ENCODE measurements around the gene CNGB1. TPM values are rescaled to one million over a fixed set of nuclear protein-coding genes. Genes with fewer than 3 reads are reported as not detected.
"Not testable (repeated sequence)": the region's sequence is repeated elsewhere in the genome, so short reads cannot be mapped to it uniquely, and the experiment has no call there.

The CNGB1 gene
- total and polyA plus RNA-seq, 7 experiments from 2014 or later: not detected

DNA sequence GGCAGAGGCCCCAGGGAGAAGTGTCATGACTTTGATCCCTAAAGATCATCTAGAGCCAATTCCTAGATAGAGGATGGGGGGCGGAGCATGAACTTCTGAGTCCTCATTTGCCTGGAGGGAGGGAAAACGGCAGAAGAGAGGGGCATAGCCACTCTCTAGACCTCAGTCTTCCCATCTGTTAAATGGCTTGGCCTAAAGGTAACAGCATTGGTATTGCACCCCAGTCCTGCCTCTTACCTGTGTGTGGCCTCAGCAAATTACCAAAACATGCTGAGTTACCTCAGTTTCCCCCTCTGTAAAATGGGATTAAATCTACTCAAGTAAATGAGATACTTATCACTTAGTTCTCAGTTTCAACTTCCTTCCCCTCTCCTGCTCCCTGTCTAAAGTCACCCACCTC is 47.5 kb downstream of the CNGB1 start:
- ChIA-PET CTCF (no interaction called here), POLR2A (no interaction called here)
- no peak overlapping the region for H3K27ac Mint-ChIP-seq

DNA sequence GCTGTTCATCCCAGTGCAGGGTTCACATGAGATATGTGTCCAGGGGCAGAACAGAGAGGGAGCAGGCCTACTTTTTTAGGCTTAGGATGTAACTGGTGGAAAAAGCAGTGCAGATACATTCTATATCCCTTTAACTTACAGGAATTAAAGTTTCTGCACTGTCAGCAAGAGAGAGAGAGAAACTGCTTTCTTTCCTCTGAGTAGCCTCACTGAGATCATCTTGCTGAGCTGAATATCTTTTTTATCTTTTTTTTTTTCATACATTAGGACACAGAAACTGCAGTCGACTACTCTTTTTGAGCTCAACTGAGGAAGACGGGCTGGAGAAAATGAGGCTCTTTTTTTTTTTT is 50.1 kb downstream of the CNGB1 start:
- no peaks in the 10 kb centered on the region for H3K27me3 ChIP-seq (ENCODE audit: control insufficient read depth in 2 of 2, insufficient read depth in 2 of 2, low read length in 2 of 2)
- H3K4me3 ChIP-seq (ENCODE audit: low read length): no peak overlapping the region
- H3K27me3 Mint-ChIP-seq: peaks cover 0 to 8% (median 0%) of the 10 kb centered on the region in 5 donors
- H3K27ac Mint-ChIP-seq: no peak overlapping the region
- CTCF ChIA-PET: no interaction called here
- DNase-seq (no peak), ATAC-seq (no peak)
- intact Hi-C loops (cut with micrococcal nuclease): no loop called here
- H3K36me3 Mint-ChIP-seq: no peaks in the 10 kb centered on the region
- no peaks in the 10 kb centered on the region for H3K36me3 ChIP-seq (ENCODE audit: control insufficient read depth in 2 of 3, insufficient read depth in 3 of 3, low read length in 3 of 3)
- no peak overlapping the region for H3K4me3 Mint-ChIP-seq
- H3K27ac ChIP-seq (ENCODE audit: low read depth, low read length): no peak overlapping the region
- no peaks in the 10 kb centered on the region for H3K4me1 ChIP-seq (ENCODE audit: control insufficient read depth in 2 of 2, insufficient read depth in 2 of 2, low read length in 2 of 2)
- H3K4me1 Mint-ChIP-seq: peaks cover 0 to 2% (median 0%) of the 10 kb centered on the region in 7 donors
- H3K9me3 ChIP-seq (ENCODE audit: control insufficient read depth in 2 of 3, low read length in 3 of 3): peaks cover 0 to 10% (median 0%) of the 10 kb centered on the region in 3 experiments
- POLR2A ChIA-PET: no interaction called here
- H3K9me3 Mint-ChIP-seq: peaks cover 0 to 7% (median 2%) of the 10 kb centered on the region in 11 donors

More for the DNA sequence above, 47.5 kb downstream of the CNGB1 start:
- no peak for ATAC-seq
- no peaks in the 10 kb centered on the region for H3K4me1 ChIP-seq (ENCODE audit: control insufficient read depth in 2 of 2, insufficient read depth in 2 of 2, low read length in 2 of 2)
- H3K27ac ChIP-seq (ENCODE audit: low read depth, low read length): no peak overlapping the region
- H3K27me3 ChIP-seq (ENCODE audit: control insufficient read depth in 2 of 2, insufficient read depth in 2 of 2, low read length in 2 of 2): no peaks in the 10 kb centered on the region
- Mint-ChIP-seq H3K27me3 (peaks cover 0 to 11% (median 0%) of the 10 kb centered on the region in 5 donors), H3K36me3 (no peaks in the 10 kb centered on the region), H3K4me1 (peaks cover 0 to 2% (median 0%) of the 10 kb centered on the region in 7 donors), H3K9me3 (peaks cover 0 to 7% (median 2%) of the 10 kb centered on the region in 11 donors), H3K4me3 (no peak overlapping the region)
- no peak overlapping the region for H3K4me3 ChIP-seq (ENCODE audit: low read length)
- peaks cover 0 to 10% (median 0%) of the 10 kb centered on the region in 3 experiments for H3K9me3 ChIP-seq (ENCODE audit: control insufficient read depth in 2 of 3, low read length in 3 of 3)
- intact Hi-C loops (cut with micrococcal nuclease): no loop called here
- no peaks in the 10 kb centered on the region for H3K36me3 ChIP-seq (ENCODE audit: control insufficient read depth in 2 of 3, insufficient read depth in 3 of 3, low read length in 3 of 3)
- DNase-seq: no peak

DNA sequence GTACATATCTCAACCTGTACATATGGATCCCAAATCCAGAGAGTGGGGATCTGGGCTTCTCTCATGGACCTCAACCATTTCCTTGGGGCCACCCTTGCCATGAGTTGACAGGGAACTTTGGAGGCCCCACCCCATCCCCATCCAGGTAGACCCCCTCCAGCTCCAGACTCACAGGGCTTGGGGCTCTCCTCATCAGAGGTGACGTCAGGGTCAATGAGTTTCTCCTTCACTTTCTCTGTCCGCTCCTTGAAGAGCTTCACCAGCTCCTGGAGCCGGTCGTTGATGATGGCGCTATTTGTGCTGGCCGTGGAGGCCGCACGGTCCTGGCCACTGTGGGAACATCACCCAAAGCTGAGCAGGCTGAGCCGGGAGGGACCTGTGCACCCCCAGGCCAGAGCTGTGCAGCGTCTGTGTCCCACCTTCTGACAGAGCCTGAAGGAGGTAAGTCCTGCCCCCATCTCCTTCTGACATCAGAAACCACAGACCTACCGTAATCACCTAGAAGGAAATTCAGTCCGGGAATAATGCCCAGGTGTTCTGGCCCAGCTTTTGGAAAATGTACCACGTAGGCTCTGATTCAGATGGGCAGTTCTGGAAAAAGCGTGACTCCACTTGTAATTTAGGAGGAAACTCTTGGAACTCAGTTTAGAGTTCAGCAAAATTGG is 50.6 kb downstream of the CNGB1 start:
- H3K36me3 Mint-ChIP-seq: no peaks in the 10 kb centered on the region
- Histone ChIP-seq H3K36me3 (ENCODE audit: control insufficient read depth in 2 of 3, insufficient read depth in 3 of 3, low read length in 3 of 3) (no peaks in the 10 kb centered on the region), H3K27ac (ENCODE audit: low read depth, low read length) (no peak overlapping the region), H3K4me1 (ENCODE audit: control insufficient read depth in 2 of 2, insufficient read depth in 2 of 2, low read length in 2 of 2) (no peaks in the 10 kb centered on the region), H3K9me3 (ENCODE audit: control insufficient read depth in 2 of 3, low read length in 3 of 3) (peaks cover 0 to 10% (median 0%) of the 10 kb centered on the region in 3 experiments), H3K27me3 (ENCODE audit: control insufficient read depth in 2 of 2, insufficient read depth in 2 of 2, low read length in 2 of 2) (no peaks in the 10 kb centered on the region), H3K4me3 (ENCODE audit: low read length) (no peak overlapping the region)
- peaks cover 0 to 2% (median 0%) of the 10 kb centered on the region in 7 donors for H3K4me1 Mint-ChIP-seq
- no peak overlapping the region for H3K4me3 Mint-ChIP-seq
- peaks cover 0 to 7% (median 2%) of the 10 kb centered on the region in 11 donors for H3K9me3 Mint-ChIP-seq
- no peak for DNase-seq
- POLR2A ChIA-PET: no interaction called here
- H3K27me3 Mint-ChIP-seq: peaks cover 0 to 7% (median 0%) of the 10 kb centered on the region in 5 donors
- ATAC-seq: no peak
- no peak overlapping the region for H3K27ac Mint-ChIP-seq
- CTCF ChIA-PET: no interaction called here
- intact Hi-C loops (cut with micrococcal nuclease): no loop called here

DNA sequence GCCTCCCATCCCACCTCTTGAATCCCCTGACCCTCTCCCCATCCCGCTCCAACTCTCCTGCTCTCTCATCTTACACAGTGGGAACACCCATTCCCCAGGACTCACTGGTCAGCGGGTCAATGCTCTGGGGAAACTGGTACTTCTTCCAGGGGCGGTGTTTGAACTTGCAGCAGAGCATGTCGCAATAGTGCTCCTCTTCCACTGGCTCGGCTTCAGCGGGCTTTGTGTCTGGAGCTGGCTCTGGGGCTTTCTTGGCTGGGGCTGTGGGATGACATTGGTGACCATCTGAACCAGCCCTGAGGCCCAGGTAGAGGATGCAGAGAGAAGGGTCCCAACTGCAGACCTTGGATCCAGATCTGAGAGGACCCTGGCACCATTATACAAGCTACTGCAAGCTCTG is 51.9 kb downstream of the CNGB1 start:
- CTCF ChIA-PET: no interaction called here
- DNase-seq: no peak
- no peak overlapping the region for H3K27ac Mint-ChIP-seq
- ATAC-seq: no peak
- Histone ChIP-seq H3K4me3 (ENCODE audit: low read length) (no peak overlapping the region), H3K36me3 (ENCODE audit: control insufficient read depth in 2 of 3, insufficient read depth in 3 of 3, low read length in 3 of 3) (no peaks in the 10 kb centered on the region), H3K9me3 (ENCODE audit: control insufficient read depth in 2 of 3, low read length in 3 of 3) (peaks cover 0 to 10% (median 0%) of the 10 kb centered on the region in 3 experiments), H3K27me3 (ENCODE audit: control insufficient read depth in 2 of 2, insufficient read depth in 2 of 2, low read length in 2 of 2) (no peaks in the 10 kb centered on the region), H3K4me1 (ENCODE audit: control insufficient read depth in 2 of 2, insufficient read depth in 2 of 2, low read length in 2 of 2) (no peaks in the 10 kb centered on the region), H3K27ac (ENCODE audit: low read depth, low read length) (no peak overlapping the region)
- H3K4me1 Mint-ChIP-seq: peaks cover 0 to 6% (median 0%) of the 10 kb centered on the region in 7 donors
- POLR2A ChIA-PET: no interaction called here
- no peaks in the 10 kb centered on the region for H3K36me3 Mint-ChIP-seq
- peaks cover 0 to 7% (median 2%) of the 10 kb centered on the region in 11 donors for H3K9me3 Mint-ChIP-seq
- H3K27me3 Mint-ChIP-seq: peaks cover 0 to 5% (median 0%) of the 10 kb centered on the region in 5 donors
- intact Hi-C loops (cut with micrococcal nuclease): no loop called here
- H3K4me3 Mint-ChIP-seq: no peak overlapping the region

DNA sequence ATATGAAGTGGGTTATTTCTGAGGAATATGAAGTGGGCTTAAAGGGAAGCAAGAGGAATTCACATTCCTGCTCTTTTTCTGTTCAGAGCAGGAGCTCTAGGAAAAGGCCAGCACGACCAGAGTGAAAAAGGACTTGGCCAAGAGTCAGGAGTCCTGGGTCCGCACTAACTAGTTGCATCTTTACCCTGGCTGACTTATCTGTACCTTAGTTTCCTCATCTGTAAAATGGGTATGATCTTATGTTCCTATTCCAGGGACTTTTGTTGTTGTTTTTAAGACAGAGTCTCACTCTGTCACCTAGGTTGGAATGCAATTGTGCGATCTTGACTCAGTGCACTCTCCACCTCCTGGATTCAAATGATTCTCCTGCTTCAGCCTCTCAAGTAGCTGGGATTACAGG is 52.5 kb downstream of the CNGB1 start:
- ChIA-PET CTCF (interaction anchor here (0.5 kb wide), 1 partner anchor 147 kb away, joined by 6 read pairs; no protein-coding TSS in a partner anchor), POLR2A (no interaction called here)
- Histone ChIP-seq H3K4me1 (ENCODE audit: control insufficient read depth in 2 of 2, insufficient read depth in 2 of 2, low read length in 2 of 2) (no peaks in the 10 kb centered on the region), H3K27ac (ENCODE audit: low read depth, low read length) (no peak overlapping the region), H3K4me3 (ENCODE audit: low read length) (no peak overlapping the region), H3K27me3 (ENCODE audit: control insufficient read depth in 2 of 2, insufficient read depth in 2 of 2, low read length in 2 of 2) (no peaks in the 10 kb centered on the region), H3K36me3 (ENCODE audit: control insufficient read depth in 2 of 3, insufficient read depth in 3 of 3, low read length in 3 of 3) (no peaks in the 10 kb centered on the region), H3K9me3 (ENCODE audit: control insufficient read depth in 2 of 3, low read length in 3 of 3) (peaks cover 0 to 10% (median 0%) of the 10 kb centered on the region in 3 experiments)
- Mint-ChIP-seq H3K27me3 (peaks cover 0 to under 1% (median 0%) of the 10 kb centered on the region in 5 donors), H3K9me3 (peaks cover 0 to 7% (median 2%) of the 10 kb centered on the region in 11 donors), H3K4me3 (no peak overlapping the region), H3K27ac (no peak overlapping the region), H3K36me3 (no peaks in the 10 kb centered on the region), H3K4me1 (peaks cover 0 to 6% (median 0%) of the 10 kb centered on the region in 7 donors)
- DNase-seq (no peak), ATAC-seq (no peak)
- intact Hi-C loops (cut with micrococcal nuclease): no loop called here

DNA sequence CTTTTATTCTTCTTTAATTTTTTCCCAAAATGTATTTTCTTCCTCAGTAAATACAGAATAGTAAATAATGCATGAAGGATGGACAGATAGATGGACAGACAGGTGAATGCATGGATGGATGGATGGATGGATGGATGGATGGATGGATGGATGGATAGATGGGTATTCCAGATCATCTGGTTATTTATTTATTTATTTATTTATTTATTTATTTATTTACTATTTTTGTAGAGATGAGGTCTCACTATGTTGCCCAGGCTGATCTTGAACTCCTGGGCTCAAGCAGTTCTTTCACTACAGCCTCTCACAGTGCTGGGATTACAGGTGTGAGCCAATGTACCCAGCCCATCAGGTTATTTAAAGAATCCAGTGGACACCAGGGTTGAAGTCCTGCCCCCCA is 53.0 kb downstream of the CNGB1 start:
- H3K4me3 ChIP-seq (ENCODE audit: low read length); POLR2A ChIA-PET; ATAC-seq; H3K36me3 Mint-ChIP-seq; H3K9me3 Mint-ChIP-seq; CTCF ChIA-PET; intact Hi-C loops (cut with micrococcal nuclease); H3K4me1 Mint-ChIP-seq; H3K36me3 ChIP-seq (ENCODE audit: control insufficient read depth in 2 of 3, insufficient read depth in 3 of 3, low read length in 3 of 3); H3K4me3 Mint-ChIP-seq; H3K4me1 ChIP-seq (ENCODE audit: control insufficient read depth in 2 of 2, insufficient read depth in 2 of 2, low read length in 2 of 2); H3K27ac Mint-ChIP-seq; DNase-seq; H3K27me3 ChIP-seq (ENCODE audit: control insufficient read depth in 2 of 2, insufficient read depth in 2 of 2, low read length in 2 of 2); H3K27me3 Mint-ChIP-seq; H3K27ac ChIP-seq (ENCODE audit: low read depth, low read length): not testable (repeated sequence)
- H3K9me3 ChIP-seq (ENCODE audit: control insufficient read depth in 2 of 3, low read length in 3 of 3): peaks cover 0 to 10% (median 0%) of the 10 kb centered on the region in 3 experiments

DNA sequence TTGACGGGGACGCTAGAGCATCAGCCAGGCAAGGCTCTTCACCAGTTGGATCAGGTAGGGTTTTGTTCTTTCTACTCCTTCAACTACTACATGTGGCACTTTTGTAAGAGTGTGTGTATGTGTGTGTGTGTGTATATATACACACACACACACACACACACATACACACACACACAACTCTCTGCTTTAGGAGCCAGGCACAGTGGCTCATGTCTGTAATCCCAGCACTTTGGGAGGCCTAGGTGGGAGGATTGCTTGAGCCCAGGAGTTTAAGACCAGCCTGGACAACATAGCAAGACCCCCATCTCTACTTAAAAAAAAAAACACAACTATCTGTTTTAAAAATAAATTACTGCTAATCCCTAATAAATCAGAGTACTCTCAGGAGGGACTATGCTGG is 53.4 kb downstream of the CNGB1 start:
- POLR2A ChIA-PET; CTCF ChIA-PET; H3K4me3 Mint-ChIP-seq; H3K27me3 ChIP-seq (ENCODE audit: control insufficient read depth in 2 of 2, insufficient read depth in 2 of 2, low read length in 2 of 2); H3K27ac ChIP-seq (ENCODE audit: low read depth, low read length); H3K4me1 ChIP-seq (ENCODE audit: control insufficient read depth in 2 of 2, insufficient read depth in 2 of 2, low read length in 2 of 2); H3K36me3 ChIP-seq (ENCODE audit: control insufficient read depth in 2 of 3, insufficient read depth in 3 of 3, low read length in 3 of 3); H3K27me3 Mint-ChIP-seq; H3K4me1 Mint-ChIP-seq; ATAC-seq; DNase-seq; H3K36me3 Mint-ChIP-seq; intact Hi-C loops (cut with micrococcal nuclease); H3K4me3 ChIP-seq (ENCODE audit: low read length); H3K9me3 Mint-ChIP-seq: not testable (repeated sequence)
- H3K9me3 ChIP-seq (ENCODE audit: control insufficient read depth in 2 of 3, low read length in 3 of 3): peaks cover 0 to 10% (median 0%) of the 10 kb centered on the region in 3 experiments
- peak overlapping the region in 1 of 9 donors; percentile 62 for H3K27ac Mint-ChIP-seq

All from naive thymus-derived CD4-positive, alpha-beta T cell (primary cell).